ENCODE measurements around the gene MFGE8. TPM values are rescaled to one million over a fixed set of nuclear protein-coding genes. Genes with fewer than 3 reads are reported as not detected.
"Not testable (repeated sequence)": the region's sequence is repeated elsewhere in the genome, so short reads cannot be mapped to it uniquely, and the experiment has no call there.

The MFGE8 gene
- total and polyA plus RNA-seq, 12 donors: 16.1 to 308 (median 135) TPM

DNA sequence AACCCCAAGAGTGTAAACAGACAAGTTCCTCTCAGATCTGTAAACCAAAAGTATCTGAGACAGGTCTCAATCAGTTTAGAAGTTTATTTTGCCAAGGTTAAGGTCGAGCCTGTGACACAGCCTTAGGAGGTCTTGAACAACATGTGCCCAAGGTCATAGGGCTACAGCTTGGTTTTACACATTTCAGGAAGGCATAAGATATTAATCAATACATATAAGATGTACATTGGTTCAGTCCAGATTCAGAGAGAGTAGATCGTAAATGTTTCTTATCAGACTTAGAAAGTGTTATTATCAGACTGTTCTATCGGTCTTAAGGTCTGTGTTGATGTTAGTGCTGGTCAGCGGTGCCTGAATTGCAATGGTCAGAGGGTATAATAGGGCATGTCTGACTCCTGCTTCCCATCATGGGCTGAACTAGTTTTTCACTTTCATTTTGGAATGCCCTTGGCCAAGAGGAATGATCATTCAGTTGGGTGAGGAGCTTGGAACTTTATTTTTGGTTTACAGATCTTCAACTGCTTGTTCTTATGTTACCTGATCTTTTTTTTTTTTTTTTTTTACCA lies 27.0 kb upstream of the MFGE8 start:
- peak overlapping the region in 1 of 4 donors; percentile 34 for H3K4me3 ChIP-seq
- H3K27me3 ChIP-seq: no peaks in the 10 kb centered on the region
- peak overlapping the region in 1 of 5 donors; percentile 50 for H3K27ac ChIP-seq
- peaks cover 0 to 4% of the 10 kb centered on the region in 2 donors for H3K4me1 ChIP-seq (replicated peaks in 1 of 2)
- no peaks in the 10 kb centered on the region for H3K9me3 ChIP-seq (replicated peaks in 1 of 3)
- intact Hi-C loops (cut with DNase I): no loop called here
- no peaks in the 10 kb centered on the region for H3K36me3 ChIP-seq (replicated peaks in 1 of 2)
- peak in 2 of 7 donors; percentile 9 to 18 for DNase-seq
- WGBS, 4 donors: 55 to 64% (median 58%) methylated on average over 4 of the region's 4 CpGs
- TF ChIP-seq, protein P1, sequence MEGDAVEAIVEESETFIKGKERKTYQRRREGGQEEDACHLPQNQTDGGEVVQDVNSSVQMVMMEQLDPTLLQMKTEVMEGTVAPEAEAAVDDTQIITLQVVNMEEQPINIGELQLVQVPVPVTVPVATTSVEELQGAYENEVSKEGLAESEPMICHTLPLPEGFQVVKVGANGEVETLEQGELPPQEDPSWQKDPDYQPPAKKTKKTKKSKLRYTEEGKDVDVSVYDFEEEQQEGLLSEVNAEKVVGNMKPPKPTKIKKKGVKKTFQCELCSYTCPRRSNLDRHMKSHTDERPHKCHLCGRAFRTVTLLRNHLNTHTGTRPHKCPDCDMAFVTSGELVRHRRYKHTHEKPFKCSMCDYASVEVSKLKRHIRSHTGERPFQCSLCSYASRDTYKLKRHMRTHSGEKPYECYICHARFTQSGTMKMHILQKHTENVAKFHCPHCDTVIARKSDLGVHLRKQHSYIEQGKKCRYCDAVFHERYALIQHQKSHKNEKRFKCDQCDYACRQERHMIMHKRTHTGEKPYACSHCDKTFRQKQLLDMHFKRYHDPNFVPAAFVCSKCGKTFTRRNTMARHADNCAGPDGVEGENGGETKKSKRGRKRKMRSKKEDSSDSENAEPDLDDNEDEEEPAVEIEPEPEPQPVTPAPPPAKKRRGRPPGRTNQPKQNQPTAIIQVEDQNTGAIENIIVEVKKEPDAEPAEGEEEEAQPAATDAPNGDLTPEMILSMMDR (IDR thresholded peaks at IDR 0.05): no peak
- TF ChIP-seq POLR2A (IDR thresholded peaks at IDR 0.05): no peak

DNA sequence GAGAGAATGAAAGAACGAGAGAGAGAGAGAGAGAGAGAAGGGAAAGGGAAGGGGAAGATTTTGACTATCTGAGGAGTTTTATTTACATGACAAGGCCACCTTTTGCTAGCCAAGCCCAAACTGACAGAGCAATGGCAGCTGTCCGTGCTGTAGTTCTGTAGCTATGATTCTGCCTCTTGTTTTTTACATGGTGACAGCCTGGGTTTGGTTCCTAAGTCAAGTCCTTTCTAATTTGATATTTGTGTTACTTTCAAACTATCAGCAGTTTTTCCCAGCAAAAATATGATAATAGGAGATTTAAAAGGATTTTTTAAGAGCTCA lies 26.3 kb upstream of the MFGE8 start:
- TF ChIP-seq, protein P1 (IDR thresholded peaks at IDR 0.05): no peak
- no peak for TF ChIP-seq POLR2A (IDR thresholded peaks at IDR 0.05)
- H3K27ac ChIP-seq: no peak overlapping the region
- intact Hi-C loops (cut with DNase I): no loop called here
- no peaks in the 10 kb centered on the region for H3K9me3 ChIP-seq (replicated peaks in 1 of 3)
- WGBS, 4 donors: 66 to 82% (median 81%) methylated on average over 2 of the region's 2 CpGs
- no peak overlapping the region for H3K4me3 ChIP-seq
- H3K36me3 ChIP-seq (replicated peaks in 1 of 2): no peaks in the 10 kb centered on the region
- H3K27me3 ChIP-seq: no peaks in the 10 kb centered on the region
- H3K4me1 ChIP-seq (replicated peaks in 1 of 2): peaks cover 0 to 4% of the 10 kb centered on the region in 2 donors
- DNase-seq: no peak

DNA sequence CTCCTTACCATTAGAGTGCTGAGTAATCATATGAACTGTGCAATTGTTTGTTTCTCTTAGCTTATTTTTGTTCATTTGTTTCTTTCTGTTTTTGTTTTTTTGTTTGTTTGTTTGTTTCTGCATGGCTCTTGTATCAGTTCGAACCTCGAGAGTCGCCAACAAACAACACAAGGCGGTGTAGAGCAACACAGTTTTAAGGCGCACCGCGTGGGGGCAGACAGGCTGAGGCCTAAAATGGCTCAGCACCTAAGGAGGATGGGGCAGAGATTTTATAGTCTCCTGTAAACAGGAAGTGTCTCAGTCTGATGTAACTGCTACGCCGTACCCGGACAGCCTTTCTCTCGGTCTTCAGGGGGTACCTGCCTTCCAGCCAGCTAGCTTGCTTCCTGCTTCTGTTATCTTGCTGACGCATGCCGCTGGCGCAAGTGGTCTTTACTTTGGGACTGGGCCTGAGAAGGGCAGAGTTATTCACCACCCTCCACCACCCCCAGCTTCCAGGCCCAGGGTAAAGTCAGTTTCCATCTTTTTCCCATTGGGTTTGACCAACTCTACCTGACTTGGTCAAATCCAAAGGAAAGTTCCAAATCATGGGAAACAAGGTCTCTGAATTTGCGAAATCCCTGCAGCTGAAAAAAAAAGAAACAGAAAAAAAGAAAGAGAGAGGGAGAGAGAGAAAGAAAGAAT lies 25.8 kb upstream of the MFGE8 start:
- no peak for TF ChIP-seq POLR2A (IDR thresholded peaks at IDR 0.05)
- TF ChIP-seq, protein P1 (IDR thresholded peaks at IDR 0.05): no peak
- H3K36me3 ChIP-seq (replicated peaks in 1 of 2): no peaks in the 10 kb centered on the region
- no peak overlapping the region for H3K4me3 ChIP-seq
- 86 to 89% (median 88%) methylated on average over 13 to 15 of the region's 15 CpGs for WGBS, 4 donors
- no peak overlapping the region for H3K27ac ChIP-seq
- H3K27me3 ChIP-seq: no peaks in the 10 kb centered on the region
- no peak for DNase-seq
- intact Hi-C loops (cut with DNase I): no loop called here
- H3K4me1 ChIP-seq (replicated peaks in 1 of 2): peaks cover 0 to 4% of the 10 kb centered on the region in 2 donors
- H3K9me3 ChIP-seq (replicated peaks in 1 of 3): no peaks in the 10 kb centered on the region

DNA sequence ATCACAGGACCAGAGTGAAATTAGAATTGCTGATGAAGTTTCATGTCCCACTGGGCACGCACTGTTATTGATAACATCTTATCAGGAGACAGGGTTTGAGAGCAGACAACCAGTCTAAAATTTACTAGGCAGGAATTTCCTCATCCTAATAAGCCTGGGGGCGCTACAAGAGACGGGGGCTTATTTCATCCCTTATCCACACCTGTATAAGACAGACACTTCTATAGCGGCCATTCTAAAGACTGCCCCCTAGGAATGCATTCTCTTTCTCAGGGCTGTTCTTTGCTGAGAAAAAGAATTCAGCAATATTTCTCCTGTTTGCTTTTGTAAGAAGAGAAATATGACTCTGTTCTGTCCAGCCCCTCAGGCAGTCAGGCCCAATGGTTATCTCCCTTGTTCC lies 21.3 kb upstream of the MFGE8 start:
- H3K4me3 ChIP-seq; H3K9me3 ChIP-seq (replicated peaks in 1 of 3); DNase-seq; H3K4me1 ChIP-seq (replicated peaks in 1 of 2); H3K27me3 ChIP-seq; intact Hi-C loops (cut with DNase I); H3K27ac ChIP-seq; H3K36me3 ChIP-seq (replicated peaks in 1 of 2): not testable (repeated sequence)
- WGBS, 4 donors: 71 to 86% (median 77%) methylated on average over 4 of the region's 4 CpGs

DNA sequence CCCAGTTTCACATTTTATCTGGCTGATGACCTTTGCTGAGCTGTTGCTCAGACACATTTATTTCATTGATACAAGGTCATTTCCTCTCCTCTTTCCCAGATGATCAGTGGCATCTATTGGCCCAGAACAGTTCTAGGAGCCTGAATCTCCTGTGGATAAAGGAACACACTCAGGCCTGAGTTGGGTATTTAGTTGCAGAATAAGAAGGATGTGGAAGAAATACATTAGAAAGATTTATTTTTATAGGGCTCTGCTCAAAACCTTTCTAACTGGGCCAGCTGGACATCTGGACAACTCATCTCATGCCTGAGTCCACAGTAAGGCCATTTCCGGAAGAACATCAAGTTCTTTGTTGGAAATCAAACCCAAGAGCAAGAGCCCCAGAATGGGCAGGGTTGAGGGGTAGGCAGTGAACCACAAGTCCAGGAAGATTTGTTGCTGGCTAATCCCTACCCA lies 19.7 kb upstream of the MFGE8 start:
- H3K36me3 ChIP-seq (replicated peaks in 1 of 2): no peaks in the 10 kb centered on the region
- H3K27ac ChIP-seq: peak overlapping the region in 2 of 5 donors; percentile 17 to 88
- TF ChIP-seq, protein P1 (IDR thresholded peaks at IDR 0.05): no peak
- no peak for TF ChIP-seq POLR2A (IDR thresholded peaks at IDR 0.05)
- DNase-seq: peak in 2 of 7 donors; percentile 10 to 61
- no peaks in the 10 kb centered on the region for H3K27me3 ChIP-seq
- H3K9me3 ChIP-seq (replicated peaks in 1 of 3): no peaks in the 10 kb centered on the region
- H3K4me3 ChIP-seq: no peak overlapping the region
- intact Hi-C loops (cut with DNase I): no loop called here
- WGBS, 4 donors: 69 to 77% (median 71%) methylated on average over 1 of the region's 1 CpG
- H3K4me1 ChIP-seq (replicated peaks in 1 of 2): no peaks in the 10 kb centered on the region

Measured in adrenal gland (tissue), 12 donors.